Mesendoderm (in vitro differentiated cells): Measurements from ENCODE around the gene CA11.

Experiments used
- DNase-seq: peaks from one replicate; pipeline ENCODE4 v3.0.0; 2013
- H2AK5ac ChIP-seq: 2 replicates; pipeline ENCODE4 v1.6.1; 2013; ENCODE audit warnings: low read length, inconsistent platforms
- H2BK120ac ChIP-seq: 2 replicates; pipeline ENCODE4 v1.6.1; 2013; ENCODE audit warnings: low read depth, mild to moderate bottlenecking, low read length, moderate library complexity, mixed read lengths
- H2BK15ac ChIP-seq: replicated peaks from 2 replicates; pipeline ENCODE4 v1.6.1; 2013; ENCODE audit warnings: low read depth, mild to moderate bottlenecking, moderate library complexity
- H2BK5ac ChIP-seq: 2 replicates; pipeline ENCODE4 v1.6.1; 2013; ENCODE audit warnings: low read length, inconsistent platforms
- H3K18ac ChIP-seq: 2 replicates; pipeline ENCODE4 v1.6.1; 2013; ENCODE audit warnings: mild to moderate bottlenecking, low read length, mixed read lengths
- H3K23ac ChIP-seq: one replicate; pipeline ENCODE4 v1.6.1; 2013; ENCODE audit warnings: low read length
- H3K27ac ChIP-seq: 2 replicates; pipeline ENCODE4 v1.5.1; 2013; ENCODE audit warnings: low read depth, mild to moderate bottlenecking, inconsistent platforms, low read length, moderate library complexity
- H3K27me3 ChIP-seq: 2 replicates; pipeline ENCODE4 v1.6.1; 2013; ENCODE audit warnings: low read length, control low read depth, mild to moderate bottlenecking, inconsistent platforms; ENCODE audit not compliant: insufficient read depth, poor library complexity
- H3K36me3 ChIP-seq: 2 replicates; pipeline ENCODE4 v1.6.1; 2013; ENCODE audit warnings: low read length, inconsistent platforms; ENCODE audit not compliant: control insufficient read depth, insufficient read depth
- H3K4ac ChIP-seq: one replicate; pipeline ENCODE4 v1.6.1; 2013; ENCODE audit warnings: low read depth, mild to moderate bottlenecking, low read length, moderate library complexity
- H3K4me1 ChIP-seq: 2 replicates; pipeline ENCODE4 v1.6.1; 2013; ENCODE audit warnings: low read depth, low read length, inconsistent platforms; ENCODE audit not compliant: control insufficient read depth
- H3K4me2 ChIP-seq: 2 replicates; pipeline ENCODE4 v1.6.1; 2013; ENCODE audit warnings: low read length
- H3K4me3 ChIP-seq: 2 replicates; pipeline ENCODE4 v1.5.1; 2013; ENCODE audit warnings: mild to moderate bottlenecking, low read length
- H3K56ac ChIP-seq: one replicate; pipeline ENCODE4 v1.6.1; 2013; ENCODE audit warnings: low read length
- H3K79me1 ChIP-seq: 2 replicates; pipeline ENCODE4 v1.6.1; 2013; ENCODE audit warnings: low read length, inconsistent platforms
- H3K79me2 ChIP-seq: 2 replicates; pipeline ENCODE4 v1.6.1; 2013; ENCODE audit warnings: mild to moderate bottlenecking, low read length; ENCODE audit not compliant: control insufficient read depth, insufficient read depth
- H3K9ac ChIP-seq: 2 replicates; pipeline ENCODE4 v1.6.1; 2013; ENCODE audit warnings: low read length, inconsistent platforms
- H4K5ac ChIP-seq: one replicate; pipeline ENCODE4 v1.6.1; 2013; ENCODE audit warnings: low read length
- H4K8ac ChIP-seq: one replicate; pipeline ENCODE4 v1.6.1; 2013; ENCODE audit warnings: low read depth, mild to moderate bottlenecking, control low read depth, low read length, moderate library complexity
- WGBS: extraction: QIAGEN DNeasy Blood & Tissue Kit; methylation state at CpG from one replicate; pipeline ENCODE4 v1.1.7; 2013; ENCODE audit warnings: low lambda C conversion rate, missing lambda C conversion rate; ENCODE audit not compliant: insufficient coverage; ENCODE audit errors: extremely low coverage; 5-methylcytosine and 5-hydroxymethylcytosine counted together

The CA11 gene

DNA sequence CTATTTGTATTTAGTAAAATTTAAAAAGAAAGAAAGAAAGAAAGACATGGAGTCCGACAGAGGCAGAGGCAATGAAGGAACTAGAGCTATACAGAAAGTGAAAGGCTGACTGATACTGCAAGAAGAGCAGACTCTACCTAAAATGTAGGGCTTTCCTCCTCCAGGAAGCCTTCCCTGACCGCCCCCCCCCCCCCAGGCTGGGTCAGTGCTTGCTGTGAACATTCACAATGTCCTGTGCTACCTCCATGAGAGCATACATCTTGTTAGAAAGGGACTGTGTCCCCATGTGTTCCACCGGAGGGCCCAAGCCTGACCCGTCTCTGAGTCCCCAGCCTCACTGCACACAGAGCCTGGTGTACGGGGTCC lies 5.7 kb upstream of the CA11 start:
- Histone ChIP-seq H3K4me1 (no peaks in the 10 kb centered on the region), H2BK15ac (no peak overlapping the region), H3K4me3 (no peak overlapping the region), H3K36me3 (no peaks in the 10 kb centered on the region), H3K27ac (no peak overlapping the region), H2BK120ac (no peak overlapping the region), H3K79me1 (no peaks in the 10 kb centered on the region), H2BK5ac (no peak overlapping the region), H2AK5ac (no peak overlapping the region), H3K4ac (no peak overlapping the region), H4K5ac (no peak overlapping the region), H3K23ac (no peak overlapping the region), H3K79me2 (no peaks in the 10 kb centered on the region), H4K8ac (no peak overlapping the region), H3K18ac (no peak overlapping the region), H3K4me2 (no peak overlapping the region), H3K9ac (no peak overlapping the region), H3K27me3 (no peaks in the 10 kb centered on the region), H3K56ac (no peak overlapping the region)
- no CpG with 5 or more reads among the region's 5 CpGs for WGBS
- no peak for DNase-seq

DNA sequence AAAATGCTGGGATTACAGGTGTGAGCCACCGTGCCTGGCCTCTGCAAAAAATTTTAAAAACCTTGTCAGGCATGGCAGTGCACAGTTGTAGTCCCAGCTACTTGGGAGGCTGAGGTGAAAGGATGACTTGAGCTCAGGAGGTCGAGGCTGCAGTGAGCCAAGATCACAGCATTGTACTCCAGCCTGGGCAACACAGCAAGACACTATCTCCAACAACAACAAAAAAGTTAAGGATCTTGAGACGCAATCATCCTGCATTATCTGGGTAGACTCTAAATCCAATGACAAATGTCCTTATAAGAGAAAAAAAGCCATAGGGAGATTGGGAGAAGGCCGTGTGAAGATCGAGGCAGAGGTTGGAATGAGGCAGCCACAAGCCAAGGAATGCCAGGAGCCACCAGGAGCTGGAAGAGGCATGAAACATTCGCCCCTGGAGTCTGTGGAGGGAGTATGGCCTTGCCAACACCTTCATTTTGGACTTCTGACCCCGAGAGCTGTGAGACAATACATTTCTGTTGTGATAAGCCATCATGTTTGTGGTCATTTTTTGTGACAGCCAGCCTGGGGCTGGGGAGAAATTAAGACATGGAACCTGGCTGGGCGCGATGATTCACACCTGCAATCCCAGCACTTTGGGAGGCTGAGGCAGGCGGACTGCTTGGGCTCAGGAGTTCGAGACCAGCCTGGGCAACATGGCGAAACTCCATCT lies 5.1 kb upstream of the CA11 start:
- H3K4me3 ChIP-seq: no peak overlapping the region
- H3K56ac ChIP-seq: no peak overlapping the region
- no peak overlapping the region for H3K23ac ChIP-seq
- no CpG with 5 or more reads among the region's 12 CpGs for WGBS
- H4K5ac ChIP-seq: no peak overlapping the region
- no peak overlapping the region for H3K4ac ChIP-seq
- H3K9ac ChIP-seq: no peak overlapping the region
- H2BK5ac ChIP-seq: no peak overlapping the region
- H2AK5ac ChIP-seq: no peak overlapping the region
- no peak overlapping the region for H4K8ac ChIP-seq
- H3K79me1 ChIP-seq: no peaks in the 10 kb centered on the region
- no peaks in the 10 kb centered on the region for H3K4me1 ChIP-seq
- no peaks in the 10 kb centered on the region for H3K79me2 ChIP-seq
- H2BK120ac ChIP-seq: no peak overlapping the region
- H3K36me3 ChIP-seq: no peaks in the 10 kb centered on the region
- H2BK15ac ChIP-seq: no peak overlapping the region
- H3K27ac ChIP-seq: no peak overlapping the region
- H3K4me2 ChIP-seq: no peak overlapping the region
- no peaks in the 10 kb centered on the region for H3K27me3 ChIP-seq
- H3K18ac ChIP-seq: no peak overlapping the region
- no peak for DNase-seq

DNA sequence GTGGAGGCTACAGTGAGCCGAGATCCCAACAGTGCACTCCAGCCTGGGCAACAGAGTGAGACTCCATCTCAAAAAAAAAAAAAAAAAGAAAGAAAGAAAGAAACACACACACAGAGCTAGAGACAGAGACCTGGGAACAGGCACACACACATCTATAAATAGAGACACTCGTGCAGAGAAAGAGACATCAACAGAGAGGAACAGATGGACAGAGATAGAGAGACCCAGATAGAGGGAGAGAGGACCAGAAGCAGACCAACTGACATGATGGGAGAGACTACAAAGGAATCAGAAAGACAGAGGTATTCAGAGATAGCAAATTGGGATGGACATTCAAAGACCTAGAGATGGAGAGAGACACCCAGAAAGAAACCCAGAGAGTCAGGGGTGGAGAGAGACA lies 2.1 kb upstream of the CA11 start:
- H3K18ac ChIP-seq: no peak overlapping the region
- no peak overlapping the region for H3K4me2 ChIP-seq
- H3K4ac ChIP-seq: no peak overlapping the region
- no peak overlapping the region for H3K56ac ChIP-seq
- no peaks in the 10 kb centered on the region for H3K79me1 ChIP-seq
- no CpG with 5 or more reads among the region's 2 CpGs for WGBS
- no peak overlapping the region for H2BK15ac ChIP-seq
- H3K79me2 ChIP-seq: no peaks in the 10 kb centered on the region
- H2AK5ac ChIP-seq: no peak overlapping the region
- H3K23ac ChIP-seq: no peak overlapping the region
- no peak overlapping the region for H2BK5ac ChIP-seq
- no peak overlapping the region for H3K27ac ChIP-seq
- H3K27me3 ChIP-seq: no peaks in the 10 kb centered on the region
- no peak overlapping the region for H3K9ac ChIP-seq
- no peaks in the 10 kb centered on the region for H3K36me3 ChIP-seq
- no peak overlapping the region for H4K5ac ChIP-seq
- H4K8ac ChIP-seq: no peak overlapping the region
- H3K4me1 ChIP-seq: no peaks in the 10 kb centered on the region
- no peak overlapping the region for H3K4me3 ChIP-seq
- no peak for DNase-seq
- H2BK120ac ChIP-seq: no peak overlapping the region

DNA sequence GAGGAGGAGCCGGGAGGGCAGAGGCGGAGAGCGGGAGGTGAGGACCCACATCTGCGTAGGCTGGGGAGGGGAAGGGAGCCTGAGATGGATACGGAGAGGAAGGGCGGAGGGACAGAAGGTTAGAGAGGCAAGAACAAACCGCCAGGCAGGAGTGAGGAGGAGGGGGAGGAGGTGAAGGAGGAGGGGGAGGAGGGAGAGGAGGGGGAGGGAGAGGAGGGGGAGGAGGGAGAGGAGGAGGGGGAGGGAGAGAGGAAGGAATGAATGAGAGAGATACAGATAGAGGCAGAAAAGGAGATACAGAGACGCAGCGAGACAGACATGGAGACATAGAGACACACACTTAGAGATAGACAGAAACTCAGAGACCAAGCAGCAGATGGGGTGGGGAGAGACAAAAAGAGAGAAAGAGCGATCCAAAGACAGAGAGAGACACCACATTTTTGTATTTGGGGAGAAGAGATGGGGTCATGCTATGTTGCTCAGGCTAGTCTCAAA lies 782 bp upstream of the CA11 start:
- H3K18ac ChIP-seq: no peak overlapping the region
- H3K4me2 ChIP-seq: peak overlapping the region; percentile 34
- H2BK5ac ChIP-seq: no peak overlapping the region
- no CpG with 5 or more reads among the region's 10 CpGs for WGBS
- H2BK120ac ChIP-seq: no peak overlapping the region
- H3K36me3 ChIP-seq: no peaks in the 10 kb centered on the region
- no peak overlapping the region for H3K4ac ChIP-seq
- H3K27me3 ChIP-seq: no peaks in the 10 kb centered on the region
- H2BK15ac ChIP-seq: no peak overlapping the region
- H4K5ac ChIP-seq: no peak overlapping the region
- H3K79me1 ChIP-seq: no peaks in the 10 kb centered on the region
- no peak overlapping the region for H2AK5ac ChIP-seq
- H3K4me1 ChIP-seq: no peaks in the 10 kb centered on the region
- no peaks in the 10 kb centered on the region for H3K79me2 ChIP-seq
- no peak overlapping the region for H3K27ac ChIP-seq
- no peak overlapping the region for H4K8ac ChIP-seq
- no peak overlapping the region for H3K9ac ChIP-seq
- peak overlapping the region; percentile 76 for H3K56ac ChIP-seq
- H3K4me3 ChIP-seq: no peak overlapping the region
- H3K23ac ChIP-seq: no peak overlapping the region
- DNase-seq: peak; percentile 97

DNA sequence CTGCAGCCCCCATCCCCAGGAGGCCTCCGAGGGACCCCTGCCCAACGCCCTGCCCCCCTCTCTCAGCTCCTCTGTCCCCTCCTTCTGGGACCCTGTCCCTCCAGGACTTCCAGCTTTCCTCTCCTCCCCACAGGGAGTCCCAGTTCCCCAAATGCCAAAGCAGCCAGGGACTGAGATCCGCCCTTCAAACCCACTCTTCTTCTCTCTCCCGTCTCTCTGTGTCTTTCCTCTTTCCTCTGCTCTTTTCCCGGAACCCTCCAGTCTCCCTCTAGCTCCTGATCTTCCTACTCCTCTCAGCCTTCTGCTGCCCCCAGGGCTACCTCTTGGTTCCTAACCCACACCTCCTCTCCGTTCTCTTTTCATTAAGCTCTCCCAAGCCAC lies 377 bp downstream of the CA11 start:
- Histone ChIP-seq H3K9ac (peak overlapping the region; percentile 69), H3K56ac (peak overlapping the region; percentile 79), H4K5ac (no peak overlapping the region), H4K8ac (no peak overlapping the region), H3K4me2 (peak overlapping the region; percentile 96), H3K36me3 (no peaks in the 10 kb centered on the region), H2BK120ac (peak overlapping the region; percentile 2), H3K23ac (no peak overlapping the region), H3K18ac (peak overlapping the region; percentile 19), H3K4me1 (no peaks in the 10 kb centered on the region), H3K79me2 (no peaks in the 10 kb centered on the region), H2BK5ac (peak overlapping the region; percentile 74), H3K27me3 (no peaks in the 10 kb centered on the region), H2AK5ac (no peak overlapping the region), H2BK15ac (no peak overlapping the region), H3K79me1 (no peaks in the 10 kb centered on the region), H3K4ac (no peak overlapping the region), H3K4me3 (peak overlapping the region; percentile 13), H3K27ac (peak overlapping the region; percentile 55)
- WGBS: no CpG with 5 or more reads among the region's 6 CpGs
- DNase-seq: no peak
